Astrocyte of the spinal cord (primary cell): ENCODE results near the gene ADAMTS18.
A peak's percentile ranks its signal among the peaks of the same experiment; 100 is the strongest.
"Not testable (repeated sequence)": the region's sequence is repeated elsewhere in the genome, so short reads cannot be mapped to it uniquely, and the experiment has no call there.

ENCODE experiments used
- DNase-seq: peaks from one replicate; pipeline ENCODE4 v3.0.0; 2011; ENCODE audit warnings: low read depth, low spot score
- H3K4me3 ChIP-seq: 2 replicates; pipeline ENCODE4 v1.5.1; 2011; ENCODE audit warnings: low read depth, mild to moderate bottlenecking, low read length, moderate library complexity
- CTCF ChIP-seq: IDR thresholded peaks from 2 replicates; pipeline ENCODE4 v1.5.1; 2012; ENCODE audit warnings: low read depth, mild to moderate bottlenecking, low read length, inconsistent platforms
- in situ Hi-C: cut with HindIII; loops from 2 replicates; pipeline ENCODE4 v1.10.0; 2017; ENCODE audit warnings: low sequenced_read_pairs

The ADAMTS18 gene

GRCh38 chr16:77290451-77291115 is 144.3 kb downstream of the ADAMTS18 start:
- no peak overlapping the region for H3K4me3 ChIP-seq
- in situ Hi-C loops = no loop called here
- peak; percentile 62 for DNase-seq
- no peak for TF ChIP-seq CTCF

GRCh38 chr16:77289331-77289809 is 145.5 kb downstream of the ADAMTS18 start:
- peak; percentile 76 for DNase-seq
- in situ Hi-C loops = no loop called here
- TF ChIP-seq CTCF = no peak
- H3K4me3 ChIP-seq = no peak overlapping the region

- no peak overlapping the region for H3K4me3 ChIP-seq
- no peak for TF ChIP-seq CTCF
- in situ Hi-C loops = no loop called here
- peak; percentile 84 for DNase-seq
Measured at GRCh38 chr16:77288222-77288621, 146.6 kb downstream of the ADAMTS18 start.

GRCh38 chr16:77285676-77286075 is 149.2 kb downstream of the ADAMTS18 start:
- no peak for DNase-seq
- in situ Hi-C loops = no loop called here
- TF ChIP-seq CTCF = no peak
- no peak overlapping the region for H3K4me3 ChIP-seq

- H3K4me3 ChIP-seq = no peak overlapping the region
- DNase-seq = no peak
- in situ Hi-C loops = no loop called here
- TF ChIP-seq CTCF = no peak
Measured at GRCh38 chr16:77282345-77282744, 152.5 kb downstream of the ADAMTS18 start.

GRCh38 chr16:77279316-77279715 is 155.5 kb downstream of the ADAMTS18 start:
- DNase-seq, in situ Hi-C loops, H3K4me3 ChIP-seq: not testable (repeated sequence)

- TF ChIP-seq CTCF = no peak
- DNase-seq = no peak
- in situ Hi-C loops = no loop called here
- no peak overlapping the region for H3K4me3 ChIP-seq
Measured at GRCh38 chr16:77277571-77277970, 157.3 kb downstream of the ADAMTS18 start.
